IMR-90 (cell line): ENCODE results near the gene CDKAL1. TPM values are rescaled to one million over a fixed set of nuclear protein-coding genes. Genes with fewer than 3 reads are reported as not detected.

Experiments used
- ATAC-seq: fragments of 200-7000 bp; cut with Tn5 transposase; 2 replicates; pipeline ENCODE4 v1.9.1; 2020; ENCODE audit warnings: low read depth, mild to moderate bottlenecking, moderate library complexity
- BruUV-seq: library from RNA; stranded (reverse); fragments of 400-500 nt; replicated peaks from 2 replicates; lab custom pipeline; 2021; lab: Mats Ljungman, UMichigan
- CTCF ChIA-PET: fragments of 300-600 bp; formaldehyde crosslinking; extraction: SDS; loops from one replicate; lab custom pipeline; 2021; ENCODE audit warnings: antibody characterized with exemption; lab: Yijun Ruan, JAX
- POLR2A ChIA-PET: fragments of 300-600 bp; sonication (Branson Sonifier 250); formaldehyde crosslinking; loops from one replicate; lab custom pipeline; 2022; ENCODE audit warnings: antibody characterized with exemption; ENCODE audit not compliant: unreplicated experiment; lab: Charles Lee
- DNase-seq: peaks from one replicate; pipeline ENCODE4 v3.0.0; 2013
- H2AFZ ChIP-seq: replicated peaks from 2 replicates; pipeline ENCODE3; 2013; ENCODE audit warnings: low read length, mild to moderate bottlenecking; ENCODE audit not compliant: poor library complexity
- H2AK5ac ChIP-seq: 2 replicates; pipeline ENCODE4 v1.6.1; 2013; ENCODE audit warnings: low read depth, low read length, inconsistent platforms
- H2AK9ac ChIP-seq: replicated peaks from 2 replicates; pipeline ENCODE3; 2013; ENCODE audit warnings: mild to moderate bottlenecking, low read depth, low read length, moderate library complexity; ENCODE audit not compliant: poor library complexity
- H2BK120ac ChIP-seq: 2 replicates; pipeline ENCODE4 v1.6.1; 2013; ENCODE audit warnings: low read depth, low read length, inconsistent platforms
- H2BK15ac ChIP-seq: 3 replicates; pipeline ENCODE4 v1.6.1; 2013; ENCODE audit warnings: low read depth, low read length, inconsistent platforms
- H2BK20ac ChIP-seq: 2 replicates; pipeline ENCODE4 v1.6.1; 2013; ENCODE audit warnings: low read depth, mild to moderate bottlenecking, inconsistent platforms, low read length, moderate library complexity
- H2BK5ac ChIP-seq: 2 replicates; pipeline ENCODE4 v1.6.1; 2013; ENCODE audit warnings: mild to moderate bottlenecking, low read depth, low read length, inconsistent platforms; ENCODE audit not compliant: poor library complexity, severe bottlenecking
- H3K14ac ChIP-seq: replicated peaks from 2 replicates; pipeline ENCODE4 v1.6.1; 2013; ENCODE audit warnings: low read depth, low read length, inconsistent platforms
- H3K18ac ChIP-seq: 2 replicates; pipeline ENCODE4 v1.6.1; 2013; ENCODE audit warnings: low read depth, low read length, control low read depth
- H3K23ac ChIP-seq: 2 replicates; pipeline ENCODE4 v1.6.1; 2013; ENCODE audit warnings: low read depth, low read length, inconsistent platforms
- H3K27ac ChIP-seq: 2 replicates; pipeline ENCODE4 v1.5.1; 2013; ENCODE audit warnings: mild to moderate bottlenecking, control low read depth, low read length; ENCODE audit not compliant: insufficient read depth
- H3K27me3 ChIP-seq: 2 replicates; pipeline ENCODE4 v1.6.1; 2013; ENCODE audit warnings: low read length; ENCODE audit not compliant: control insufficient read depth, insufficient read depth
- H3K36me3 ChIP-seq: 2 replicates; pipeline ENCODE4 v1.6.1; 2013; ENCODE audit warnings: low read length, mixed read lengths; ENCODE audit not compliant: control insufficient read depth, insufficient read depth
- H3K4ac ChIP-seq: 2 replicates; pipeline ENCODE4 v1.6.1; 2013; ENCODE audit warnings: low read depth, low read length, inconsistent platforms
- H3K4me1 ChIP-seq: 2 replicates; pipeline ENCODE4 v1.6.1; 2013; ENCODE audit warnings: low read length, mixed read lengths; ENCODE audit not compliant: control insufficient read depth, insufficient read depth
- H3K4me2 ChIP-seq: 2 replicates; pipeline ENCODE4 v1.6.1; 2013; ENCODE audit warnings: low read depth, mild to moderate bottlenecking, control low read depth, low read length, moderate library complexity
- H3K4me3 ChIP-seq: 2 replicates; pipeline ENCODE4 v1.5.1; 2013; ENCODE audit warnings: low read depth, mild to moderate bottlenecking, control low read depth, low read length, moderate library complexity; ENCODE audit not compliant: insufficient read depth
- H3K56ac ChIP-seq: 2 replicates; pipeline ENCODE4 v1.6.1; 2013; ENCODE audit warnings: low read length, inconsistent platforms; ENCODE audit not compliant: insufficient read depth; ENCODE audit errors: extremely low read depth
- H3K79me1 ChIP-seq, 2 experiments: 2 replicates each; pipeline ENCODE4 v1.6.1; 2013; ENCODE audit warnings: low read length in 2 of 2, inconsistent platforms in 1 of 2, low read depth in 1 of 2
- H3K9ac ChIP-seq: 2 replicates; pipeline ENCODE4 v1.6.1; 2013; ENCODE audit warnings: low read depth, low read length, control low read depth
- H3K9me1 ChIP-seq: 2 replicates; pipeline ENCODE4 v1.6.1; 2013; ENCODE audit warnings: low read length, inconsistent platforms; ENCODE audit not compliant: insufficient read depth
- H3K9me3 ChIP-seq: 2 replicates; pipeline ENCODE4 v1.6.1; 2013; ENCODE audit warnings: low read length; ENCODE audit not compliant: control insufficient read depth, insufficient read depth
- H4K20me1 ChIP-seq: 2 replicates; pipeline ENCODE4 v1.6.1; 2013; ENCODE audit warnings: low read length, inconsistent platforms; ENCODE audit not compliant: insufficient read depth
- H4K5ac ChIP-seq: 2 replicates; pipeline ENCODE4 v1.6.1; 2013; ENCODE audit warnings: mild to moderate bottlenecking, low read depth, low read length, control low read depth
- H4K8ac ChIP-seq, 2 experiments: 2 replicates each; pipeline ENCODE4 v1.6.1; 2013; ENCODE audit warnings: low read depth in 2 of 2, low read length in 2 of 2, control low read depth in 1 of 2, inconsistent platforms in 1 of 2
- H4K91ac ChIP-seq: 2 replicates; pipeline ENCODE4 v1.6.1; 2013; ENCODE audit warnings: low read depth, low read length, inconsistent platforms; ENCODE audit not compliant: insufficient read depth
- BHLHE40 ChIP-seq: fragments of 150-350 bp; IDR thresholded peaks from 2 replicates; pipeline ENCODE4 v1.6.1; 2016; ENCODE audit warnings: mild to moderate bottlenecking, low read depth, low read length
- CHD1 ChIP-seq: IDR thresholded peaks from 2 replicates; pipeline ENCODE4 v1.6.1; 2012; ENCODE audit warnings: low read depth, low read length, improper control_type of control experiment
- CTCF ChIP-seq: conservative IDR thresholded peaks from 2 replicates; pipeline ENCODE4 v1.5.1; 2012; ENCODE audit warnings: mild to moderate bottlenecking, low read depth, low read length, improper control_type of control experiment
- RAD21 ChIP-seq: IDR thresholded peaks from 2 replicates; pipeline ENCODE4 v1.6.1; 2012; ENCODE audit warnings: low read length, improper control_type of control experiment
- RCOR1 ChIP-seq: IDR thresholded peaks from 2 replicates; pipeline ENCODE4 v1.6.1; 2012; ENCODE audit warnings: mild to moderate bottlenecking, low read length, improper control_type of control experiment; ENCODE audit not compliant: insufficient replicate concordance
- RFX5 ChIP-seq: IDR thresholded peaks from 2 replicates; pipeline ENCODE4 v1.8.0; 2012; ENCODE audit warnings: low read depth, mild to moderate bottlenecking, low read length, moderate library complexity
- USF2 ChIP-seq: fragments of 150-350 bp; IDR thresholded peaks from 2 replicates; pipeline ENCODE4 v1.6.1; 2017; ENCODE audit warnings: mild to moderate bottlenecking, antibody characterized with exemption, low read length, low read depth
- WGBS, 2 experiments: methylation state at CpG; one replicate each; pipeline versions ENCODE4 v1.1.5 to v1.1.7; 2013; ENCODE audit warnings: missing lambda C conversion rate in 2 of 2; ENCODE audit not compliant: insufficient read length in 1 of 2; ENCODE audit errors: extremely low coverage in 2 of 2; 5-methylcytosine and 5-hydroxymethylcytosine counted together
- dilution Hi-C: fragments of 300-500 bp; cut with HindIII; formaldehyde crosslinking; loops from one replicate; pipeline ENCODE4 v1.14.3; 2018; ENCODE audit warnings: low sequenced_read_pairs; ENCODE audit not compliant: unreplicated experiment
- in situ Hi-C: fragments of 300-500 bp; cut with MboI; formaldehyde crosslinking; loops from 3 replicates; pipeline ENCODE4 v1.14.3; 2019; ENCODE audit warnings: low sequenced_read_pairs, inconsistent platforms, mixed read lengths
- intact Hi-C: fragments of 100-400 bp; cut with micrococcal nuclease; formaldehyde crosslinking; loops from 2 replicates; pipeline ENCODE4 v1.10.0; 2022
- polyA plus RNA-seq, 3 experiments: library from polyadenylated mRNA; depleted of rRNA; stranded (reverse); fragments of >200 nt; gene quantifications; 2 replicates each; pipeline ENCODE4 v1.2.3, GENCODE V29; 2012; ENCODE audit warnings: low replicate concordance in 1 of 3
- total RNA-seq: library from RNA; depleted of rRNA; stranded (reverse); fragments of >200 nt; gene quantifications from 2 replicates; pipeline ENCODE4 v1.2.3, GENCODE V29; 2012

The CDKAL1 gene
- total and polyA plus RNA-seq, 2 of the 4 experiments (the other 2 are of a cell fraction): 3.7 to 13.1 TPM

GRCh38 chr6:20660534-20660933 lies 126.3 kb downstream of the CDKAL1 start:
- H3K4me3 ChIP-seq: no peak overlapping the region
- no peak overlapping the region for H3K56ac ChIP-seq
- H2AFZ ChIP-seq: no peak overlapping the region
- in situ Hi-C loops: no loop called here
- H3K18ac ChIP-seq: no peak overlapping the region
- H3K9me1 ChIP-seq: no peaks in the 10 kb centered on the region; the same call in 1 of the 2 replicates
- no peak overlapping the region for H3K23ac ChIP-seq
- no peak overlapping the region for H2AK5ac ChIP-seq
- H3K9me3 ChIP-seq: no peaks in the 10 kb centered on the region
- dilution Hi-C loops: no loop called here
- ATAC-seq (no peak), DNase-seq (no peak)
- H4K91ac ChIP-seq: no peak overlapping the region
- no peak overlapping the region for H2BK15ac ChIP-seq
- no peaks in the 10 kb centered on the region for H3K36me3 ChIP-seq
- H2BK5ac ChIP-seq: no peak overlapping the region
- ChIA-PET CTCF (no interaction called here), POLR2A (no interaction called here)
- H3K4me1 ChIP-seq: peaks cover 3% of the 10 kb centered on the region; the same call in 1 of the 2 replicates
- intact Hi-C loops: no loop called here
- BruUV-seq: no TSS peak
- no CpG with 5 or more reads among the region's 3 CpGs for WGBS, 2 experiments
- no peaks in the 10 kb centered on the region for H3K27me3 ChIP-seq
- no peak overlapping the region for H3K27ac ChIP-seq
- TF ChIP-seq CHD1: no peak
- TF ChIP-seq CTCF: no peak
- TF ChIP-seq USF2: no peak
- TF ChIP-seq RAD21: no peak
- TF ChIP-seq RCOR1: no peak
- TF ChIP-seq BHLHE40: no peak
- TF ChIP-seq RFX5: no peak
- no peak overlapping the region for H4K8ac ChIP-seq
- H2AK9ac ChIP-seq: no peak overlapping the region
- no peak overlapping the region for H3K4ac ChIP-seq
- no peak overlapping the region for H4K5ac ChIP-seq
- no peak overlapping the region for H3K4me2 ChIP-seq
- H2BK20ac ChIP-seq: no peak overlapping the region
- H3K9ac ChIP-seq: no peak overlapping the region
- H2BK120ac ChIP-seq: no peak overlapping the region
- H4K20me1 ChIP-seq: no peaks in the 10 kb centered on the region
- peaks cover 0 to 15% of the 10 kb centered on the region in 2 experiments; a peak in 3 of 4 replicates for H3K79me1 ChIP-seq
- H3K14ac ChIP-seq: no peak overlapping the region
